Right ventricle myocardium inferior (tissue), 1 donor: ENCODE data around the gene CCR9. TPM values are rescaled to one million over a fixed set of nuclear protein-coding genes. Genes with fewer than 3 reads are reported as not detected.

Experiments used
- ATAC-seq: fragments of 200-7000 bp; cut with Tn5 transposase; one replicate; pipeline ENCODE4 v1.9.1; 2020; ENCODE audit warnings: mild to moderate bottlenecking, moderate library complexity
- DNase-seq: peaks from one replicate; pipeline ENCODE4 v3.0.0; 2021; ENCODE audit errors: missing footprints
- intact Hi-C: fragments of 100-400 bp; cut with DNase I; formaldehyde crosslinking; loops from one replicate; pipeline ENCODE4 v1.11.0; 2022
- total RNA-seq: library from RNA; stranded (reverse); fragmentation: NEBNext Ultra II Directional; extraction: Animal tissue kit (Norgen Biotek cat#: 25700); gene quantifications from one replicate; pipeline ENCODE4 v1.2.1, GENCODE V29; 2021
- donor health status: DM: no; HTN: yes; CAD: no; lungs with severe emphysema.

CCR9 gene
- total RNA-seq, 1 donor from 2014 or later = not detected

GRCh38 chr3:45922950-45923590 is 36.7 kb downstream of the CCR9 start:
- ATAC-seq (no peak), DNase-seq (no peak)
- intact Hi-C loops = no loop called here

GRCh38 chr3:45923755-45924154 is 37.4 kb downstream of the CCR9 start:
- intact Hi-C loops = no loop called here
- DNase-seq = no peak
- no peak for ATAC-seq

GRCh38 chr3:45927881-45928280 is 41.5 kb downstream of the CCR9 start:
- no peak for ATAC-seq
- DNase-seq = no peak
- intact Hi-C loops = no loop called here

- ATAC-seq = peak; percentile 43
- intact Hi-C loops = no loop called here
- no peak for DNase-seq
These were observed 42.8 kb downstream of the CCR9 start for GRCh38 chr3:45929042-45929679.

- ATAC-seq = no peak
- DNase-seq = no peak
- intact Hi-C loops = no loop called here
These were observed 45.2 kb downstream of the CCR9 start for GRCh38 chr3:45931496-45931895.

GRCh38 chr3:45932112-45932511 is 45.8 kb downstream of the CCR9 start:
- ATAC-seq (no peak), DNase-seq (no peak)

GRCh38 chr3:45933591-45933990 is 47.2 kb downstream of the CCR9 start:
- DNase-seq (no peak), ATAC-seq (no peak)
- intact Hi-C loops = no loop called here

More at GRCh38 chr3:45932112-45932511, 45.8 kb downstream of the CCR9 start:
- intact Hi-C loops = no loop called here

- ATAC-seq (no peak), DNase-seq (no peak)
- intact Hi-C loops = no loop called here
These were observed 49.9 kb downstream of the CCR9 start for GRCh38 chr3:45936261-45936660.

GRCh38 chr3:45937206-45938042 is 51.1 kb downstream of the CCR9 start:
- no peak for ATAC-seq
- DNase-seq = no peak
- intact Hi-C loops = loop anchor here (1.0 kb wide), 1 partner anchor 142 kb away; no protein-coding TSS in a partner anchor

GRCh38 chr3:45938043-45938435 is 51.7 kb downstream of the CCR9 start:
- intact Hi-C loops = loop anchor here (1.0 kb wide), 1 partner anchor 141 kb away; no protein-coding TSS in a partner anchor
- ATAC-seq = no peak
- no peak for DNase-seq

- peak; percentile 74 for ATAC-seq
- intact Hi-C loops = loop anchor here (1.0 kb wide), 1 partner anchor 140 kb away; no protein-coding TSS in a partner anchor
- peak; percentile 78 for DNase-seq
These were observed 52.5 kb downstream of the CCR9 start for GRCh38 chr3:45938864-45939263.

GRCh38 chr3:45939341-45939771 is 53.0 kb downstream of the CCR9 start:
- ATAC-seq = peak; percentile 9
- no peak for DNase-seq
- intact Hi-C loops = no loop called here

GRCh38 chr3:45940004-45940780 is 53.8 kb downstream of the CCR9 start:
- intact Hi-C loops = loop anchor here (5.0 kb wide), 1 partner anchor 47 kb away; no protein-coding TSS in a partner anchor
- no peak for ATAC-seq
- no peak for DNase-seq

GRCh38 chr3:45940781-45941365 is 54.5 kb downstream of the CCR9 start:
- intact Hi-C loops = loop anchor here (5.0 kb wide), 1 partner anchor 46 kb away; no protein-coding TSS in a partner anchor
- DNase-seq (no peak), ATAC-seq (no peak)

GRCh38 chr3:45942051-45942825 is 55.9 kb downstream of the CCR9 start:
- intact Hi-C loops = loop anchor here (5.0 kb wide), 1 partner anchor 45 kb away; no protein-coding TSS in a partner anchor

GRCh38 chr3:45943207-45943846 is 57.0 kb downstream of the CCR9 start, which contains the start of gene CXCR6:
TSS of gene CXCR6 (plus strand) at chr3:45943464. CDS start at chr3:45946482, 3,018 bp downstream.
- DNase-seq = no peak

More at GRCh38 chr3:45942051-45942825, 55.9 kb downstream of the CCR9 start:
- DNase-seq = no peak
- ATAC-seq = no peak

More at GRCh38 chr3:45943207-45943846, 57.0 kb downstream of the CCR9 start, which contains the start of gene CXCR6:
- intact Hi-C loops = loop anchor here (5.0 kb wide), 1 partner anchor 44 kb away; no protein-coding TSS in a partner anchor
- ATAC-seq = no peak
